Measurements from ENCODE around the gene GRK7.

- TF ChIP-seq CTCF (conservative IDR thresholded peaks at IDR 0.05; ENCODE audit: low read depth, low read length) (no peak), EZH2 (IDR thresholded peaks at IDR 0.05; ENCODE audit: borderline replicate concordance, low read depth, low read length, poor library complexity, severe bottlenecking) (no peak)
These were observed 16.2 kb upstream of the GRK7 start for GRCh38 chr3:141746962-141747361.
